ENCODE measurements around the gene RGS9BP.

Gene RGS9BP

GRCh38 chr19:32687681-32688080, 12.0 kb downstream of the RGS9BP start:
- H3F3A ChIP-seq (ENCODE audit: low read depth) = no peaks in the 10 kb centered on the region
- H3K79me2 ChIP-seq (ENCODE audit: insufficient read depth, low read length) = peaks cover 19% of the 10 kb centered on the region
- H3K4me2 ChIP-seq (ENCODE audit: low read depth, low read length, poor library complexity, severe bottlenecking) = no peak overlapping the region
- no peaks in the 10 kb centered on the region for H3K27me3 ChIP-seq (ENCODE audit: insufficient read depth, low read length, poor library complexity, severe bottlenecking)
- peaks cover 3% of the 10 kb centered on the region for H4K20me1 ChIP-seq (ENCODE audit: insufficient read depth, low read length, poor library complexity, severe bottlenecking)
- no peak for TF ChIP-seq CTCF (conservative IDR thresholded peaks at IDR 0.05; ENCODE audit: low read length)
- TF ChIP-seq EZH2phosphoT487 (IDR thresholded peaks at IDR 0.05; ENCODE audit: borderline replicate concordance) = no peak
- H2AFZ ChIP-seq (ENCODE audit: low read length) = no peak overlapping the region
- no peaks in the 10 kb centered on the region for H3K9me3 ChIP-seq (ENCODE audit: insufficient read depth, low read depth, low read length)
- no peaks in the 10 kb centered on the region for H3K9me2 ChIP-seq (replicated peaks; ENCODE audit: low read depth, low read length)
- H3K4me3 ChIP-seq (ENCODE audit: low read length, poor library complexity, severe bottlenecking) = no peak overlapping the region
- no peak overlapping the region for H3K9ac ChIP-seq (ENCODE audit: low read depth, low read length, poor library complexity, severe bottlenecking)
- H3K36me3 ChIP-seq (ENCODE audit: insufficient read depth, low read length) = no peaks in the 10 kb centered on the region
- peaks cover 7% of the 10 kb centered on the region for H3K4me1 ChIP-seq (ENCODE audit: insufficient read depth, low read length, poor library complexity, severe bottlenecking)

- Histone ChIP-seq H3K79me2 (ENCODE audit: insufficient read depth, low read length) (peaks cover 25% of the 10 kb centered on the region), H3K9me2 (replicated peaks; ENCODE audit: low read depth, low read length) (no peaks in the 10 kb centered on the region), H4K20me1 (ENCODE audit: insufficient read depth, low read length, poor library complexity, severe bottlenecking) (peaks cover 8% of the 10 kb centered on the region), H3K36me3 (ENCODE audit: insufficient read depth, low read length) (no peaks in the 10 kb centered on the region), H3K4me2 (ENCODE audit: low read depth, low read length, poor library complexity, severe bottlenecking) (no peak overlapping the region), H3F3A (ENCODE audit: low read depth) (no peaks in the 10 kb centered on the region), H3K9ac (ENCODE audit: low read depth, low read length, poor library complexity, severe bottlenecking) (no peak overlapping the region), H2AFZ (ENCODE audit: low read length) (no peak overlapping the region), H3K4me3 (ENCODE audit: low read length, poor library complexity, severe bottlenecking) (no peak overlapping the region), H3K4me1 (ENCODE audit: insufficient read depth, low read length, poor library complexity, severe bottlenecking) (peaks cover 13% of the 10 kb centered on the region), H3K27me3 (ENCODE audit: insufficient read depth, low read length, poor library complexity, severe bottlenecking) (no peaks in the 10 kb centered on the region), H3K9me3 (ENCODE audit: insufficient read depth, low read depth, low read length) (no peaks in the 10 kb centered on the region)
- no peak for TF ChIP-seq CTCF (conservative IDR thresholded peaks at IDR 0.05; ENCODE audit: low read length)
- no peak for TF ChIP-seq EZH2phosphoT487 (IDR thresholded peaks at IDR 0.05; ENCODE audit: borderline replicate concordance)
These were observed 12.7 kb downstream of the RGS9BP start for GRCh38 chr19:32688311-32688710.

GRCh38 chr19:32691291-32691951, 15.8 kb downstream of the RGS9BP start, which contains the start of gene NUDT19:
TSS of gene NUDT19 (plus strand) at chr19:32691821. CDS start at chr19:32691961, 140 bp downstream.
- Histone ChIP-seq H3K79me2 (ENCODE audit: insufficient read depth, low read length) (peaks cover 56% of the 10 kb centered on the region), H3K27me3 (ENCODE audit: insufficient read depth, low read length, poor library complexity, severe bottlenecking) (no peaks in the 10 kb centered on the region)

More at GRCh38 chr19:32691291-32691951, 15.8 kb downstream of the RGS9BP start, which contains the start of gene NUDT19:
- TF ChIP-seq EZH2phosphoT487 (IDR thresholded peaks at IDR 0.05; ENCODE audit: borderline replicate concordance) = no peak
- no peak for TF ChIP-seq CTCF (conservative IDR thresholded peaks at IDR 0.05; ENCODE audit: low read length)
- Histone ChIP-seq H3F3A (ENCODE audit: low read depth) (no peaks in the 10 kb centered on the region), H3K9me2 (replicated peaks; ENCODE audit: low read depth, low read length) (no peaks in the 10 kb centered on the region), H3K36me3 (ENCODE audit: insufficient read depth, low read length) (no peaks in the 10 kb centered on the region), H4K20me1 (ENCODE audit: insufficient read depth, low read length, poor library complexity, severe bottlenecking) (peaks cover 31% of the 10 kb centered on the region), H3K9me3 (ENCODE audit: insufficient read depth, low read depth, low read length) (no peaks in the 10 kb centered on the region), H3K4me3 (ENCODE audit: low read length, poor library complexity, severe bottlenecking) (peak within 1 kb of the TSS; percentile 100), H3K4me2 (ENCODE audit: low read depth, low read length, poor library complexity, severe bottlenecking) (peak within 1 kb of the TSS; percentile 92), H2AFZ (ENCODE audit: low read length) (peak within 1 kb of the TSS; percentile 94), H3K9ac (ENCODE audit: low read depth, low read length, poor library complexity, severe bottlenecking) (peak within 1 kb of the TSS; percentile 97), H3K4me1 (ENCODE audit: insufficient read depth, low read length, poor library complexity, severe bottlenecking) (peaks cover 37% of the 10 kb centered on the region)
